HG03520 (cell line): Measurements from ENCODE around the gene PLXNA1.

ENCODE experiments used
- ATAC-seq: cut with Tn5 transposase; IDR thresholded peaks from one replicate; pipeline ENCODE4 v1.9.1; 2021; ENCODE audit warnings: mild to moderate bottlenecking, moderate library complexity; ENCODE audit not compliant: unreplicated experiment

The PLXNA1 gene

DNA sequence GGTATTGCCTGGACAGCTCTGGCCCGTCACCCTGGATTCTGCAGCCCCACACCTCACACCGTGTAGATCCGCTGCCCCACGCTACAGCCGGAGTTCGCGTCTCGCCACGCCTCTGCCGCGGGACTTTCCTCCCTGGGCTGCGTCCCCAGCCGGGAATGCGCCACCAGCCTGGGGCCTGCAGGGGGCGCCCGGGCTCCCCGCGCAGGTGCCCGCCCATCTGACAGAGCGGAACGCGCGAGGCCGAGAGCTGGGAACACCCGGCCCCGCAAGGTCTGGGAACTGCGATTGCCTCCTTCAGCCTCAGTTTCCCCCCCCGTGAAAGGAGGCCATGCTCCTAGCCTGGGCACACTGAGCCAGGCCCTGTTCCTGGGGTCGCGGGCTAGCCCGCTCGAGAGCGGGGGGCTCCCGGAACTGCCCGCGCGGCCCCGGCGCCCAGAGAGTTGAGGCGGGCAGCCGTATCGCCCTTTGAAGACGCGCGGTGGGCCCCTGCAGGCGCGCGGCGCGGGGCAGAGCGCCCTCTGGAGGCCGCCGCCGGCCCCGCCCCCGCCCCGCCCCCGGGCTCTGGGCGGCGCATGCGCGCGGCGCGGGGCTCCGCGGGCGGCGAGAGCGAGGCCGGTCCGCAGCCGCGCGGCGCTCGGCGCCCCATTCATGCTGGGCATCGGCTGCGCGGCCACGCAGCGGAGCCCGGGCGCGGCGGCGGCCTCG, at the start of gene PLXNA1:
Gene PLXNA1, plus strand, starts transcription at position 645 of the 705 bp plus-strand sequence. CDS start 5,479 bp downstream, outside the sequence.
- ATAC-seq: peak; percentile 73

DNA sequence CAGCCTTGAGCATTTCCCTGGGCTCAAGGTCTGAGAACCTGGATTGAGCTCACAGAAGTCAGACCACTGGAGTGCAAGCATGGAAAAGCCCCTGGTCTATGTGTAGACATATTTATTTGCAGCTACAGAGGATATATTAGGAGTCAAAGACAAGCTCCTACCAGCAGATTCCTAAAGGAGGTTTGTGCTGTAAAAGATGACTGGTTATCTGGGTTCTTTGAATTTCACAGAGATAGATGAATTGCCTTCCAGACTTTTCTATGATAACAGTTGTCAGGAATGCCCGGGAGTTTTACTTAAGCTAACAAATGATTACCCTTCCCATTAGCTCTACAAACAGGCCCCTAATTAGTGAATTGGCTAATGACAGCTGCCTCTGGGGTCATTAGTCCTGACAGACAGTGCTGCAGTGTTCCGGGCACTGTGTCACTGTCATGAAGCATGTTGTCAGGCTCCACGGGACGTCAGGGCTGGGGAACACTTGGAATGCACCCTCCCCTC, 48.8 kb upstream of the PLXNA1 start:
- ATAC-seq: no peak

DNA sequence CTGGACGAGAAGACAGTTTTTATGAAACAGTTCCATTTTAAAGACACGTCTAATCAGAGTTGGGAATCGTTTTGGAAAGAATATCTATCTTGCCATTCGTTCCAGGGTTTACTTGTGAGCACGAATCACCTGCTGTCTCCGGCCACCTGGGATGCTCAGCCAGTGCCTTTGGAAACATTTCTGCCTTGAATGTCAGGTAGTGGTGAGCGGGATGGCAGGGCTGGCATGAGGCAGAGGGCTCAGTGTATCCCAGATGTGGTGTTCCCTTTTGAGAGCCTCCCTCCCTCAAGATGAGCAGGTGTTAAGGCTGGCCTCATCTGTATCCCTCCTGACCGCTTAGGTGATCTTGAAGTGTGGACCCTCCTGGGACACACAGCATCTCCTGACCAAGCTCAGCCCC, 47.9 kb upstream of the PLXNA1 start:
- no peak for ATAC-seq

DNA sequence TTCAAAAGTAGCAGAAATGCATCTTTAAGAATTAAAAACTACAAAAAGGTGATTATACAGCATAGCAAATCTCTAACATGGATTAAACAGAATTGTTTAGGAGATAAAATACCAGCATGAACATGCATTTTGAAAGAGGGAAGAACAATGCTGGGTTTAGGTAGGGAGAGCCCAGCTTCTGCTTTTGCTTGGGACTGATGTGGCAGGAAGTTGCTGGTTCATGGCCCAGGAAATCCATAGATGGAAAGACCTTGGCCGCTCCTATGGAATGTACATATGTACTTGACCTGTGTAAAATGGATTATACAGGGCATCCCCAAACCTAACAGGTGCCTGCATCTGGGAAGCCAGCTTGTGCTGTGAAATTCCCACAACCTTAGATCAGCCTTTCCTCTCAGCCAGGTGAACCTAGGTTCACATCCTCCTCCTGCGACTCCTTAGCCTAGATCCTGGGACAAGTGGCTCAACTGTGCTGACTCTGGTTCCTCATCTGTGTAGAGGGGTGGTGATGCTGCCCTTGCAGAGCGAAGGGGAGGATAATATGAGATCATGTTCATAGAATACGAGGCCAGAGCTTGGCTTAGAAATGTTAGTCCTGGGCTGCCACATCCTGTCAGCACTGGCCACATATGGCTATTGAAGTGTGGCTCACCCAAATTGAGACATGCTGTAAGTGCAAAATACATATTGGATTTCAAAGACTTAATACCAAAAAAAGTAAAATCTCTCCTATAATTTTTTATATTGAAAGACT, 47.0 kb upstream of the PLXNA1 start:
- ATAC-seq: no peak

DNA sequence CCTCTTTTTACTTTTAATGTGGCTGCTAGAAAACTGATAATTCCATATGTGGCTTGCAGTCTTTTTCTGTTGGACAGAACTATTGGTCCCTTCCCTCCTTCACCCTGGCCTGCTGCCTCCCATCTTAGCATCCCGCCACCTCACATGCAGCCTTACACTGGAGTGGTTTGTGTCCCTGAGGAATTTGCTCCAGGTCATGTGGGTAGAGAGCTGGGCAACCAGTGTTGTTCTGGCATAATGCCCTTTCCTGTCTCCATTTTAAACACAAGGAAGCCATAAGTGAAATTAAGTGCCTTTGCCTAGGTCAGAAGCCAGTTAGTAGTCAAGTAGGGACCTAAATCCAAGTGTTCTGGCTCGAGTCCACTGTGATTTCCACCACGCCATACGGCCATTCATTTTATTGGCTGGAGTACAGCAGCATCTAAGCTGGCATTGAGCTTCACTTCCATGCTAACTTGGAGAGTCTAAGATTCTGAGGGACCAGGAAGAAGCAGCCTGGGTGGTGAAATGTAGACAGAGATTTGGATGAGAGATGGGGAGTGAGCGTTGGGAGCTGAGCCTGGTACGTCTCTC, 46.0 kb upstream of the PLXNA1 start:
- no peak for ATAC-seq

DNA sequence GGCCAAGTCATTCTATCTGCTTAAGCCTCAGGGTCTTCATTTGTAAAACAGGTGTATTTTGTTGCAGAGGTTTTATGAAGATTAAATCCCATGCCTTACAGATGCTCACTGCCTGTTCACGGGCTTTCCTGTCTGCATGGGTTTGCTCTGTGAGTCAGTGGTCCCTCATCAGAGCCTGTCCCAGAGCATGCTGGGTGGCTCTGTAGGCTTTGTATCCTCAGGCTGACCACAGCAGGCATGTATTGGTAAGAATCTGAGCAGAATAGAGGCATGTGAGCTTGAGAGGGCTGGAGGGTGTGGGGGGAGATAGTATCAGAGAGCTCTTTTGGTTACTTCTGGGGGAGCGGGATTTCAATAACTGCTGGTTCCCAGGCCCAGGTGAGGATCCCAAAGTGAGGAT, 45.4 kb upstream of the PLXNA1 start:
- no peak for ATAC-seq

DNA sequence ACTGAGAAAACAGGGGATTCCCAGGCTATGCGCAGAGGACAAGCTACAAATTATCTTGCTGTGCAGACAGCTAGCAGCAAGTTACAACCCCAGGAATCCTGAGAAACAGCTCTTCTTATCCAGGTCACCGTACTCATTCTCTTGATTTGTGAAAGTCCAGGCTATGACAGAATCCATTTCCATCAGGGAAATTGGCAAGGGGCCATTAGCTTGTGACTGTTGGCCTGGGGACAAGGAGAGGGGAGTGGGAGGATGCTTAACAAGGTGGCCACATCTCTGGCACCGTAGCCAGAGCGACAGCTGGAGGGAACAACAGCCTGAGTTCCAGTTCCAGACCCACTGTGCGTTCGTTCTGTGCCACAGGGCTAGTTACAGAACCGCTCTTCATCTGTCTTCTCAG, 44.9 kb upstream of the PLXNA1 start:
- ATAC-seq: no peak

DNA sequence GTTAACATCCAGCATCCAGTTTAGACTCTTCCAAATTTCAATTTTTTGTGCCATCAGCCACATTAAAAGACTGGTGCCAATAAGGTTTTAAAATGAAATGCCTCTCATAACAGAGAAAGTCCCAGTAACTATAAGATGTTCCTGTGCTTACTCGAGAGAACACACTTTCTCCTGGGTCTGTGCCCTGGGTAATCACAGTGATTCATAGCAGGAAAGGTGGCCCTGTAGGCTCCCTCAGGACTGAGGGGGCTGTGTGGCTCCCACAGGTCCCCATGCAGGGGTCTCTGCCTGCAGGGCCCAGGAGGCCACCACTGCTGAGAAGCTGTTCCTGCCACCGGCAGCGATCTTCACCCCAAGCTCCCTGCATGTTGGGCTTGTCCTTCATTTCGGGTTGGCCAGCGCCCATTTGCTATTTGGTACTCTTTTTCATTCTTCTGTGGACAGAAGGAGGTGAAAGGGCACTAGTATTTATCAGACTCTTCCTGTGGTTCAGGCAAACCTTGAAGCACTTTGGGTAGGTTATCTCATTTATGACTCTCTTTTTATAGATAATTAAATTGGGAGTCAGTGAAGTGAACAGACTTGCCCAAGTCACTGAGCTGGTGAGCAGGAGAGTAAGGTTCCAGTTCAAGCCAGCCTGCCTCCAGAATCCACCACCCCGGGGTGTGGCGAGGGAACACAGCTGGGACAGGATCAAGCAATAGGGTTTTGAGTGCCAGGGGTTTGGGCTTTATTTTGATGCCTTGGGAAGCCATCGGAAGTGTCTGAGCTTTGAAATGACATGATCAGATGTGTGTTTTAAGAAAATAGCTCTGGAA, 44.2 kb upstream of the PLXNA1 start:
- no peak for ATAC-seq

DNA sequence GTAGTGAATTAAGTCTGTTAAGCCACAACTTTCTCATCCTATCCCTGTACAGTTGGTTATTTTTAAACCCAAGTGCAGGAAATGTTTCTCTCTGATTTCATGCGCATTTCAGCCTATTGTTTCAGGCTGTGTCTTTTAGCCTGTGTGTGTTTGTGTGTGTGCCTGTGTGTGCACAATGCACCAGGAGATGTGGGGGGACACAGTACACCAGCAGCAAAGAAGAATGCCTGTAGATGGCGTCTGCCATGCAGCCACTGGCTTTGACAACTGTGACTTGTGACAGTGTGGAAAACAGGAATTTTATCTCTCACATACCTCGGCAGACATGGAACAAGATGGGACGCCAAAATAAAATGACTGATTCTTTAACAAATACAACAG, 43.6 kb upstream of the PLXNA1 start:
- no peak for ATAC-seq

DNA sequence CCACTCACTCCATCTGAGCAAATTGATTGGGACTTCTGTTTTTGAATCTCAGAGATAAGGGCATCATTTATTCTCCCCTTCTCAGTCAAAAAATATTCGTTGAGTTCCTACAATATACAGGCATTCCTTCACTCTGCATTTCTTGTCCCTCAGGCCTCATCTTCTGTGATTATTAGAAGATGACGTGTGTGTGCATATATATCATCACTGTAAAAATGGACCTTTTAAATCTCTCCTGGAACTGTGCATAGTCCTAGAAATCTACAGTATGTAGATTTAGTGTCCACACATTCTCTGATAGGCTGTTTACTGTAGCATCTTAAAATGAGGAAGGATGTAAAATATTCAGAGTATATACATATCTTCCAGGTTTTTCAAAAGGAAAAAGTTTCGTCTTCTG, 43.2 kb upstream of the PLXNA1 start:
- no peak for ATAC-seq

DNA sequence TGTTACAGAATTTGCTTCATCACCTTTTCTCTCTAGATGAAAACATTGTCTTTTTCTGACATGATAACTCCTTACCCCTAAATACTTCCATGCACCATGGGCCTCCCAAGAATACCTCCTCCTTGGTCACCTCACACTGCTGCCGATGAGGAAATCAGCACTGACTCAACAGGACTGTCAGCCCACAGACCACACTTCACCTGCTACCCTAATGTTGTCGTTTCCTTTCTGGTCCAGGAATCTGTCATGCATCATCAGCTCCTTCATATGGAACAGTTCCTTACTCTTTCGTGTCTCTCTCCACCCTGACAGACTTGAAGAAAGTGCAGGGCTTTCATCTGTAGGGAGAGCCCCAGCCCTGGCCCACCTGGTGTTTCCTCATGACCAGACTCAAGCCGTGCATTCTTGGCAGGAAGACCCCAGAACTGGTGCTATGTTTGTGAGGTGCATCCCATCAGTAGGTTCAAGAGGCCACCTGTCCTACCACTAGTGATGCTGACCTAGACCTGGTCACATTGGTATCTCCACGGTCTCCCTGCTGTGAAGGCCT, 41.1 kb upstream of the PLXNA1 start:
- ATAC-seq: no peak

DNA sequence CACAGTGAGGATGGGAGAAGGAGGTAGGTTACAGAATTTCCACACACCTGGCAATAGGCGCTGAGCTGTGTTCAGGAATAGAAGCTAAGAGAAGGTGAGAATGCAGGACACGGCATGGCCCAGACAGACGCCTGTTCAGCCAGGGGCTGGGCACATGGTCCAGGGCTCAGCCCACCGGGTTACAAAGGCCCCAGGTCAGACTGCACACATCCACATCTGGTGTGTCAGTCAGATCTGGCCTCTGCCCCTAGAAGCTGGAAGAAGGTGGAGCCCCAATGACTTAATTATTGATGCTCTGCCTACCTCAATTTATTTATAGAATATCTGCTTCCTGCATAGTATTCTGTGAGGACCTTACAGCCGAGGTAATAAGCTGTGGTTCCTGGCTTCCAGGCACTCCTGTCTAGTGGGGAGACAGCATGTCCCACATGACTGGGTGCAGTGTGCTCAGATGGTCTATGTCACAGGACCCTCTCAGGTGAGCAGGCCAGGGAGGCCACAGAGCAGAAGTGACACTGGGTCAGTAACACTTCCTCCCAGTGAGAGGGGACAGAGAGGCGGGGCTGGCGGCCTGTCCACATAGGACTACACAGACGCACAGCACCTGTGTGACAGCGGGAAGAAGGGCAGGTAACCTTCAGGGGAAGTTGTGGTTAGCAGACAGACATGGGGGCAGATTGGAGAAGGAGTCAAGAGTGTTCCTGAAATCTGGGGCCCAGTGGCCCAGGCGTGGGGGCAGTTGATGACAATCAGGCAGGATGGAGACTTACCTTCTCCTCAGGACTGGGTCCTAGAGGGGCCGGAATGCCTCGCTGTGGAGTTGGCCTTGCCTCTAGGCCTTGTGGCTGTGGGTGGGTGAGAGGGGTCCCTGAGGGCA, 38.6 kb upstream of the PLXNA1 start:
- no peak for ATAC-seq

DNA sequence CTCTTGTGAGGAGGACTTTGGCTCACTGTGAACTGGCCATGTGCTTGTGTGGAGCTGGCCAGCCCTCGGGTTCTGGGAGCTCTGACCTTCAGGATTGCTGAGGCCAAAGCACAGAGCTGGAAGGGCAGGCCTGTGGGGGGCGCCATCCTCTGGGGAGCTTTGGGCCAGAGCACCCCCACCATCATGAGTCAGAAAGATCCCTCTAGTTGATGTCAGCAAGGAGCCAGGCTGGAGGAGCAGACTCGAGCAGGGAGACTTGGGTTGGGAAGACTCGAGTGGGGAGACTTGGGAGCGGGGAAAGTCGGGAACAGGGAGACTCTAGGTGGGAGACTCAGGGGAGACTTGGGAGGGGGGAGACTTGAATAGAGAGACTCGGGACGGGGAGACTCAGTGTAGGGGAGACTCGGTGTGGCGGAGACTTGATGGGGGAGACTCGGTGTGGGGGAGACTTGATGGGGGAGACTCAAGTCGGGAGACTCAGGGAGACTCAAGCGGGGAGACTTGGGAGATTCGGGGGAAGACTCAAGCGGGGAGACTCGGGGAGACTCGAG, 37.7 kb upstream of the PLXNA1 start:
- no peak for ATAC-seq

DNA sequence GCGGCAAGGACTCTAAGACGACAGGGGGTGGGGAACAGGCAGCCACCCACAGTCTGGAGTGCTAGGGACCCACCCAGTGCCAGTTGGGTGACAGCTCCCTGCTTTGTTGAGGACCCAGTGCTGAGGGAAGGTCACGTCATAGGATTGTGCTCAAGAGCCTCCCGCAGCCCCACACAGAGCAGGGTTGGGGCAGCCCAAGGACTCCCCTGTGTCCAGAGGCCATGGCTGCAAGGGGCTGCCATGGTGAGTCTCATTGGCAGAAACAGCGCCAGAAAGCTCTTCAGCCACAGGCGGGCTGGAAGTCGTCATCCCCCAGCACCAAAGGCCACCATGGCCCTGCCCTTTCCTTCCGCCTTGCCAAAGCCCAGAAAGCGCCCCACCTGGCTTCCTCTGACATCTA, 37.0 kb upstream of the PLXNA1 start:
- ATAC-seq: no peak

DNA sequence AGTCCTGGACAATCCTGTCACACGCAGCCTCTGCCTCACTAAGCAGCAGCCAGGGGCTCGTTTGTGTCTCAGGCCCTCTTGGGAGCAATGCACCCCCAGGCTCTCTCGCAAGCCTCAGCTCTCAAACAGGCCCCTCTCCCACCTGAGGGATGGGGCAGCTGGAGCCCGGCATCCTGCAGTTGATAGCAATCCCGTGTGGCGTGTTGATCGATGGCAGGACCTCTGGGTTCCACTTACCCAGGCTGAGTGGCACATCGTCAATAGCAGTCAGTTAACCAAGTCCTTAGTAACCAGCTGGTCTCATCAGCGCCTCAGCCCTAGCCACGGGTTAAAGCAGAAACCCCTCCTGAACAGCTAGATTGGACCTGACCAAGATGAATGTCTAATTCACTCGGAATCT, 36.5 kb upstream of the PLXNA1 start:
- no peak for ATAC-seq

DNA sequence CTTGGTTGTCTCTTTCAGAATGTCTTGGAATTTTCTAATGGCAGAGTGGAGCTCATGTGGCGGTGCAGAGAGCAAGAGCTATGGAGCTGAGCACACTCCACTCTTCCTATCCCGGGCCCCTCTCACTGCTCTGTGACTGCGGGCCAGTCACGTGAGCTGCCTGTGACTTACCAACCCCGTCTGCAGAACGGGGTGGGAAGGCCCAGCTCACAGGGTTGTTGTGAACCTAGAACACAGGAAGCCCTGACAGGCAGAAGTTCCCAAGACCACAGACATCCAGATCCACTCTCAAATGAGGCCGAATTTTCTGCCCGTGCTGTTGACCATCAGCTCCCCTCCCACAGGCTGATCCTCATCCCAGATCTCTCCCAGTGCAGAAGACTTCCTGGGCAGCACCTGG, 35.5 kb upstream of the PLXNA1 start:
- ATAC-seq: no peak

DNA sequence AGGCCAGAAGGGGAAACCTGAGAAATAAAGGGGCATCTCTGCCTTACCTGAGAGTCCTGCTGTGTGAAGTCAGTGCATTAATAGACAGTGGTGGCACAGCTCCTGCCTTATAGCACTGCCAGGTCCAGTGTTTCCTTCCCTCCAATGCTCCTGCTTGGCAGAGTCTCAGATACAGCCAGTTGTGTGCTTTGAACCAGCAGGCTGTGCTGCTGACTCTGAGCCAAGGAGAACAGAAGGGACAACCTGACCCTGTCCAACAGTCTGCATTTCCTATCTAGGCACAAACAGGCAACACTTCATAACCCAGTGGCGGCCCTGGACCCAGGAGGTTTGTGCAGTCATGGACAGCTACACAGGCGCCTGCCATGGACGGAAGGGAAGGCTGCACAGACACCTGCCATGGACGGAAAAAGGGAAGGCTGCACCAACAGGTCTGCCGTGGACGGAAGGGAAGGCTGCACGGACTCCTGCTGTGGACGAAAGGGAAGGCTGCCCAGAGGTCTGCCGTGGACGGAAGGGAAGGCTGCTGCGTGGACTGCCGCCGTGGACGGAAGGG, 33.9 kb upstream of the PLXNA1 start:
- ATAC-seq: no peak

DNA sequence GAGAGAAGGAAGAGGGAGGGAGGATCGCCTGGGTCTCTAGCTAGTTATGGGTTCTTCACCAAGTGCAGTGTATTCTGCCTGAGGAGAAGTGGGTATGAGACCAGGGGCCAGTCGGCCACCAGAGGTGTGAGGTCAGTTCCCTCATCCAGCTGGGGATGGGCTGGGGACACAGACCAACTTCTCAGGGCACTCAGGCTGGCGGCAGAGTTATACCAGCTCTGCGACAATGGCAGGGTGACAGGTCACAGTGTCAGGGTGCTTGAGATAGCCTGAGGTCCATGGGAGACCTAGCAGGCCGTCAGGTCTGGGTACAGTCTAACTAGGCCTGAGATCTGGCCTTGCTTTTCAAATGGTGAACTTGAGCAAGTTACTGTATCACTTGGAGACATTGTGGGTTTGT, 31.4 kb upstream of the PLXNA1 start:
- ATAC-seq: no peak

DNA sequence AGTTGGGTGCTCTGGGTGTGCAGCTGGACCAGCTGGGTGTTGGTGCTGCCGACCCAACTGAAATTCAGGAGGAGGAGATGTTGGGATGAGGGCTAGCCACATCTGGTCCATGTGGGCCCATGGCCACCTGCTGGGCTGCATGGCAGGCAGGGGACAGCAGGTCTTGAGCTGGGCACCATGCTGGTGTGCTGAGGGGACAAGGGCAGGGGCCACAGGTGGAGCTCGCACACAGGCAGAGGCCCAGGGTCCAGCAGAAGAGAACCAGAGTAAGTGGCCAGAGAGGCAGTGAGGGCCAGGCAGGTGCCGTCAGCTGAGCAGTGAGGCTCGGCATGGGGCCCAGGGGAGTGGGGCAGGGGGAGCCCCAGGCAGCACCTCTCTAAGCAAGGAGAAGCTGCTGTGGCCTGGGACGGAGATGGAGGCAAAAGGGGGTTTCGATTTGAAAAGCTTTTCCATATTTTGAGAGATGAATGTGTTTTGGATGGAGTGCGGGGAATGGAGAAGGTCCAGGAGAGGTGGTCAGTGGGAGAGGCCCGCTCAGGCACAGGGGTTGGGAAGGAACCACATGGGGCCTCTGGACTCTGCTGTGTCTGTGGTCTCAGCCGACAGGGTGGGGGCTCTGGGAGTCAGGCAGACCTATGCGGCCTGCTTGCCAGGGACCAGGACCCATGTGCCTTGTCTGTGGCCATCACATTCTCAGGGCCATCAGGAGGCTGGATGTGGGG, 30.5 kb upstream of the PLXNA1 start:
- no peak for ATAC-seq
